NCI-H524 treated with DMSO at 0.1 percent for 48 hours (cell line): Measurements from ENCODE around the gene DDX19B.
"Not testable (repeated sequence)": the region's sequence is repeated elsewhere in the genome, so short reads cannot be mapped to it uniquely, and the experiment has no call there.

Experiments used
- DNase-seq: peaks from one replicate; lab custom pipeline; 2025; lab: John Stamatoyannopoulos, UW

DDX19B gene

DNA sequence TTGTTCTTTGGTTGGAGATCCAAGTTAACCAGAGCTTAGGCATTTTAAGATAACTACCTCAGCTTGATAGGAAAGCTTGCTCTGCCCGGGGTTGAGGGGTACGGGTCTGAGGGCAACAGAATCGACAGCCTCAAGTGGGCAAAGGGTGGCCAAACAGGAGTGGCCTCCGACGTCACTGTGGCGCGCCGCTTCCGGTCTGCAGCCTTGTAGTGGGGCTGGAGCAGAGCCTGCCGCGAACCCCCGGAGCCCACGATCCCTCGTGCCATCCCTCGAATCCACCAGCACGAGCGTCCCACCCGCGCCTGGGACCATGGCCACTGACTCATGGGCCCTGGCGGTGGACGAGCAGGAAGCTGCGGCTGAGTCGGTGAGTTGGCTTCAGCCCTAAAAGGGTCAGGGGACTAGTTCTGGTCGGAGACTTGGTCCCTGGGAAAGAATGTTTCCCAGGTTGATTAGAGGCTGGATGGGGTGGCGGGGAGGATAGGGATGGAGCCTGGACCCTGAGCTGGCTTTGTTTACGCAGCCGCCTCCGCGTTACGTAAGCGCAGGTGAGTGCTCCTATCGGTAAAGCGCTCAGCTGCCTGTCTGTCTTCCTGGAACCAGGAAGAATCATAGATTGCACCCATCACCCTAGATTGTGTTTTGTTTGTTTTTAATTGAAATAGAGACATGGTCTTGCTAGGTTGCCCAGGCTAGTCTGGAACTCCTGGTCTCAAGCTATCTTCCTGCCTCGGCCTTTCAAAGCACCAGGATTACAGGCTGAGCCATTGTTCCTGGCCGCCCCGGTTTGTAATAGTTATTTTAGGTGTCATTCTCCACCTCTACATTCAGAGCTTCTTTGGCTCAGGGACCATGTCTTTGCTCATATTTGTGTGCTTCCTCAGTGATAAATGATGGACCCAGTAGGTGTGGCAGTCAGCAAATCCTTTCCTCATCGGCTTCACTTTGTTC lies at the start of gene DDX19B:
TSS of gene DDX19B (plus strand) at position 199 of the 951 bp plus-strand sequence. CDS start at position 311, 112 bp downstream.
- DNase-seq, result peak; percentile 23

DNA sequence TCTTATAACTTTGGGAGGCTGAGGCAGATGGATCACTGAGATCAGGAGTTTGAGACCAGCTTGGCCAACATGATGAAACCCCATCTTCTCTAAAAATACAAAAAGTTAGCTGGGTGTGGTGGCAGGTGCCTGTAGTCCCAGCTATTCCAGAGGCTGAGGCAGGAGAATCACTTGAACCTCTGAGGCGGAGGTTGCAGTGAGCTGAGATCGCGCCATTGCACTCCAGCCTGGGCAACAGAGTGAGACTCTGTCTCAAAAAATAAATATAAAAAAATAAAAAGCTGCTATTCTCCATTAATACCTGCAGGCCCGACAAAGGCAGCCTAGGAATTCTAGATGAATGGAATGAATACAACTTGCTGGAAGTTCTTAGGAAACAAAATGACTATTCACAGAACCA lies 49.3 kb upstream of the DDX19B start:
- not testable (repeated sequence) for DNase-seq

DNA sequence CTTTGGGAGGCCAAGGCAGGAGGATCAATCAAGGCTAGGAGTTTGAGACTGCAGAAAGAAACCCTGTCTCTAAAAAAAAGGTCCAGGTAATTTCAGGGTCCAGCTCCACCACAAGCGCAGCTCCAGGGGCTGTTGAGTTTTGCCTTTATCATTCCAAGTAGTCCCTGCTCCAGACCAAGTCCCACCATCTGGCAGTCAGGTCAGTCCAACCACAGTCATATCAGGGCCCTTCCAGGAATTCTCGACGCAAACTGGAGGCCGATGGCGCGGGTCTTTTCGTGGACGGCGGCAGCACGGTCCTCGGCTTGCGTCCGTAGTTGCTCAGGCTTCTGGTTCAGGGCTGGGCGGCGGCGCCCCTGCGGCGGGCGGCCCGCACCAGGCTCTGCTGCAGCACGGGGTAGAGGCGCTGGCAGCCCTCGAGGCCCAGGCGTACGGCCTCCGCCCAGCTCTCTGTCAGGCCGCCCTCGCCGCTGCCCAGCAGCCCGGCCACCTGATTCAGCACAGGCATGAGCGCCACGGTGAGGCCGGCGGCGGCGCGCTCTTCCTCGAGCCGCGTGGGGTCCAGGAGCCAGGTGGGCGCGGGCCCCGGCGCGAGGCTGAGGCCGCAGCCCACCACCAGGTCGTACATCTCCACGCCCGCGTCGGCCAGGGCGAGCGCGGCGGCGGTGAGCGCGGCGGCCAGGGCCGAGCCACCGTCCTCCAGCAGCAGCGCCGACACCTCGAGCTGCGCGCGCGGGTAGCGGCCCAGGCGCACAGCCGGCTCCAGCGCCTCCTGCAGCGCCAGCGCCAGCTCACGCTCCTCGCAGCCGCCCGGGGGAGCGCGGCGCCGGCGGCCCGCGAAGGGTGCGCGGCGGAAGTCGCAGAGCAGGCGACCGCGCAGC lies 48.0 kb upstream of the DDX19B start:
- DNase-seq, result no peak

DNA sequence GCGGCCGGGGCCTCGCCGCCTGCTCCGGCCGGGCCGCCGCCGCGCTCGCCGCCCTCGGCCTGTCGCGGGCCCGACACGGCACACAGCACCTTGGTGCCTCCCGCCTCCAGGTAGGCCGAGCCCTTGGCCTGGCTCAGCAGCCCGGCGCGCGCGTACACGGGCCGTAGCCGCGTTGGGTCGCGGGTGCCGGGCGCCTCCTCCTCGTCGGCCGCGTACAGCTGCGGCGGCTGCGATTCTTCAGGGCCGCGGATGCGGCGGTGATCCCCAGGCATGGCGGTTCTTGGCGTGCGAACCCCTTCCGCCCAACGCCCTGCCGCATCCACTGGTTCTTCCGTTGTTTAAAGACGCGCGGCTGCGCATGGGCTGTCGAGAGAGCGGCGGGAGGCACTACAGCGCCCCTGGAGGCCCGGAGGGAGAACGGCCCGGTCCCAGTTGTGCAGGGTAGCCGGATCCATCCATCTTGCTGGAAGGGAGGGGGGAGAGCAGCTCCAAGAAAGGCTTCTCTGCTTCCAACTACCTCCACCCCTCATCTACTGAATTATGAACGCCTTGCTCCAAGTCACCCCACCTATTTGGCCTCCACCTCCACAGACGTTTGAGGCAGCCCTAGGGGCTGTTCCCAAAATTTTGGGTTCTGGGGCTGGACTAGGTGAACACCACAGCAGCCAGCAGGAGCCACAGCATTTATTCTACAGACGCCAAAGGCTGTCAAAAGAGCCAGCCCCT lies 47.2 kb upstream of the DDX19B start, which contains the start of gene EXOSC6:
TSS of gene EXOSC6 (minus strand) at position 312 of the 726 bp plus-strand sequence. CDS start at position 272, 40 bp downstream.
- peak; percentile 67 for DNase-seq

DNA sequence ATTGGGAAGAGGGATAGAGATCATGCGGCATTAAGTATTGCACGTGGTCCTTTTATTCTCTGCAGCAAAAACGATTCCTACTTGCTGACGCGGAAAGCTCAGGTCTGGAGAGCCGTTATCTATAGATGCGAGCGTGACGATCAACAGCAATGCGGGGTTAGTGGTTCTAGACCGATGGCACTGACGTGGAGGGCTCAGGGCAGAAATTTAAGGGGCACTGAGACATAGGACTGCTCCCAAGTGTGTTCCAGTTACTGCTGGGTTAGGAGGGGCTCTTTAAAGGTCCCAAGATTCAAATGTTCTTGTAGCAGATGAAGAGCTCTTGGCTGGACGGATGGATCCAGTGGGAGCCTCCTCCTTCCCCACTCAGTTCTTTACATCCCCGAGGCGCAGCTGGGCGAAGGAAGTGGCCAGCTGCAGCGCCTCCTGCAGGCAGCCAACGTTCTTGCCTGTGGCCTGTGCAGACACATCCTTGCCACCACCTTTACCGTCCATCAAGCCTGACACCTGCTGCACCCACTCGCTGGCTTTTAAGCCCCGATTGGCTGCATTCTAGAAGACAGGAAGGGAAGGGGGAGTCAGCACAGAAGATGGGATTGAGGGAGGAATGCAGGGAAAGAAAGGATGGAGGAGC lies 46.5 kb upstream of the DDX19B start:
- no peak for DNase-seq

DNA sequence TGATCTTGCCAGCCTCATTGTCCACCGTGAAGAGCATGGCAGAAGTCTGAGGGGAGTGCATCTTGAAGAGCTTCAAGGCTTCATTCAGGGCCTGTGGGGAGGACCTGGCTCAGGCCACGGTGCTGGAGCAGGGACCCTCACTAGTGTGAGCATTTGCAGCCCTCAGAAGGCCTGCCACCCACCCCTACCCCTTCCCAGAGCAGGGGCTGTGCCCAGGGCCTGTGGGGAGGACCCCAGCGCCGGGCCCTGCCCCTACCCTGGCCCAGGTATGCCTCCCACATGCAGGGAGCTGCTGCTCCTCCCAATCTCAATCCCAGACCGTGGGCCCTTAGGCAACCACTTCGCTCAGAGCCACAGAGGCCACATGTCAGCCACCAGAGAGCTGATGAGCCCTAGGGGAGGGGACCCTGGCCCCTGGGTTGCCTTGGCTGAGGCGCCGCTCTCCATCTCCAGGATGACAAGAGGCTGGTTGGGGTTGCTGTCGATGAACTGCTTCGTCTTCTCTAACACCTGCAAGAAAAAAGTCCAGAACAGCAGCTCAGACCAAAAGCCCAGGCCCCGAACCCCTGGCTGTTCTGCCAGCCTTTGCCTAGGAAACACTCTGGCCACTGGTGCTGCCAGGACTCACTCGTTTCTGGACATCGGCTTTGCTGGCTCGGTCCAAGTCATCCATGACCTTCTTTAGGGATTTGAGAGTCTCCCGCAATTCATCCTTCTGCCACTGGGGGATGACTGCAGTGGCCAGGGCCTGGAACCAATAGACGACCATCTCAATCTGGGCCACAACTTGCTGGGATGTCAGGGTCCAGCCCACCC lies 45.5 kb upstream of the DDX19B start:
- DNase-seq, result no peak

DNA sequence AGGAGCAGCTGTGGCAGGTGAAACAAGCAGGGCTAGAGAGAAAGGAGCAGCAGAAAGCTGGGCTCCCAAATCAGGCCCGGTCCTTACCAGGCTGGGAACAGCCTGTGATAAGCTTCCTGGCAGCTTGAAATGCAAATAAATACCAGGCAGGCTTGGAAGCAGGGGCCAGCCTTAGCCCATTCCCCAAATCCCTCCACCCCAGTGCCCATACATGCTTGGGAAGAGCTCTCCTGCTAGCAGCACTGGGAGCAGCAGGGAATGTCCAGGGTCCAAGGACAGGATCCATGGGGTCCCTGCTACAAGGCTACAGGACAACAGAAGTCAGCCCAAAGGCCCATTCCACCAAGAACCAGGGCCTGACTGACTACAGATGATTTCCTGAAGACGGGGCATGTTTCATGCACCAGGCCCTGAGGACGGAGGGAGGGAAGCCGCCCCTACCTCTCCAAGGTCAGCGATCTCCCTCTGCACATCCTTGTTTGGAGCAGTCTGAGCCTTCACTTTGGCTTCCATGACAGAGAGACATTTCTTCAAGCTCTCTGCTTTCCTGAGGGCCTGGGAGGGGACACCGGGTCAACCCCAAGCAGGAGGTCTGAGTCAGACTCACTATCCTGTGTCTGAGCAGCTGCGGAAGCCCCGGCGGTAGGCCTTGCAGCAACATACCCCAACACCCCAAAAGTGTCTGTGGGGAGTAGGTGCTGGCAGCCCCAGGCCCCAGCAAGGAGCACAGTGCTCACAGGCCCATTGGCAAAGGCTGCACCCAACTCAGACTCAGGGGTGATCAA lies 44.6 kb upstream of the DDX19B start:
- no peak for DNase-seq

DNA sequence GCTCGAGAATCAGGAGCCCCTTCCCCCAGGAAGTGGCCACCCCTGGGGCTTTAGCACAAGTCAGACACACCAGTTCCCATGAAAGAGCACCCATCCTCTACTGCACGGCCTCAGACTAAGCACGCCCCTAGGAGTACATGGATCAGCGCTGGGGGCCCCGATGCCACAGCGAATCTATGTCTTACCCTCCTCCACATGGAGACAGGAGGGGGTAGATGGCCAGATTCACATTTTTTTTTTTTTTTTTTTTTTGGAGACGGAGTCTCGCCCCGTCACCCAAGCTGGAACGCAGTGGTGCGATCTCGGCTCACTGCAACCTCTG lies 44.1 kb upstream of the DDX19B start:
- DNase-seq, result no peak

DNA sequence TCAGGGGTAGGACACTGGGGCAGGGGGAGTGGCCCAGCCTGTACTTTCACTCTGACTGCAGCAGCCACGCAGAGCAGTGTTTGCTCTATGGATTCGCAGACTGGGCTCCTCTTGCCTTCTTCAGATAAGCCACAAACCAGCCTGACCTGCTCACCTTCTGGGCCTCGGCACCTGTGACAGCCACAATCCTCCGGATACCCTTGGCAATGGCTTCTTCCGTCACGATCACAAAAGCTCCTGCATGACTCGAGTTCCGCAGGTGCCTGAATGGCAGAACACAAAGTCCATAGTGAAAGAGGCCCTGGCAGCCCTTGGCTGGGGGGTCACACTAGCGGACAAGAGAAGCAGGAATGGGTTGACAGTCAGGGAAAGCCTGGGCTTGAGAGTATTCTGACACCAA lies 43.4 kb upstream of the DDX19B start:
- no peak for DNase-seq

DNA sequence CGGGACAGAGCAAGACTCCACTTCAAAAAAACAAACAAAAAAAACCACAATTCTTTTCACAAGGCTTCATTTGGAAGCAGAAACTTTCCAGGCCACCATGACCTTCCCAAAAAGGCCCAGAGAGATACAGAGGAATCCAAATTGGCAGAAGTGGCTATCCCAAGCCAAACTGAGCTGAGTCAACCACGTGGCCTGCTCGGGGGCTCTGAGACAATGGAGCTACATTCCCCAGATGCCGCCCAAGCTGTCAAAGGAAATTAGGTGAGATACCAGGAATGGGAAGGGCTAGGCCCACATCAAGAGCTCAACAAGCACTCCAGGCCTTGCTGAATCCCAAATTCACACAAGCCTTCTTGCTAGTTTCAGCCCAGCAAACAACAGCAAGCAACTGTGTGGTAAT lies 41.6 kb upstream of the DDX19B start:
- DNase-seq, result no peak

DNA sequence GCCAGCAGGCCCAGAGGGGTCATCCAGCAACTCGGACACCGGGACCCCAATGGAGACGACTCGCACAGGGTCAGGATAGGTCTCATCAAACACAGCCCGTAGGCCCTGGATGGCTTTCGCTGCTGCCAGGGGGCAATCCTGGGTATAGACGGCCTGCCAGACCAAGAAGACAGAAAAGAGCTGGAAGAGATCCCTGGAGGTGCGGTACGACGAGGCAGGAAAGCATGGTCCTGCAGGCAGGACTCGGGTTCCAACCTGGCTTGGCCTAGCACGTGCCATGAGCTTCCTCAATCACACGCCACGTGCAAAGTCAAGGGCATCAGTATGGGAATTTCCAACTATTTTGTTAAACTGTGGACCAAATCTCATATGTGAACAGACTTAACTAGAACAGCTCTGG lies 40.9 kb upstream of the DDX19B start:
- DNase-seq, result no peak

DNA sequence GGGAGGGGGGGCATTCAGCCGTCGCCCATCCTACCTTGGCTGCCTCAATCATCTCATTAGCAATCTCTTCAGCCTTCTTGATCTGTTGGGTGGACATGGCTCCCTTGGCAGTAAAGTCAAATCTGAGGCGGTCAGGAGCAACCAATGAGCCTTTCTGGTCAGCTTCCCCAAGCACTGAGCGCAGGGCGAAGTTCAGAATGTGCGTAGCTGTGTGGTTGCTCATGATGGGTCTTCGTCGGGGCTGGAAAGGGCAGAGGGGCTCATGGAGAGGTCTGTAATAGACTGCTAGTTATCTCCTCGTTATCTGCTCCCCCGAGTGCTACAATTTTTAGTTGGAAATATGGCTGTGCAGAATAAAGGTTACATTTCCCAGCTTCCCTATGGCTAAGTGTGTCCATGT lies 40.0 kb upstream of the DDX19B start:
- no peak for DNase-seq

DNA sequence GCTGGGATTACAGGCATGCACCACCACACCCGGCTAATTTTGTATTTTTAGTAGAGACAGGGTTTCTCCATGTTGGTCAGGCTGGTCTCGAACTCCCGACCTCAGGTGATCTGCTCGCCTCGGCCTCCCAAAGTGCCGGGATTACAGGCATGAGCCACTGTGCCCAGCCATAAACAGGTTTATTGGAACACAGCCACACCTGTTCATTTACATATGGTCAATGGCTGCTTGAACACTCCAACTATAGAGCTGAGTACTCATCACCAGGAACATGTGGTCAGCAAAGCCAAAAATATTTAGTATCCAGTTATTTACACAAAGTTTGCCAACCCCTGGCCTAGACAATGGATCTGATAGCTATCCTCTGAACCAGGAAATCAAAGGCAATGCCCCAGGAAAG lies 39.1 kb upstream of the DDX19B start:
- not testable (repeated sequence) for DNase-seq

DNA sequence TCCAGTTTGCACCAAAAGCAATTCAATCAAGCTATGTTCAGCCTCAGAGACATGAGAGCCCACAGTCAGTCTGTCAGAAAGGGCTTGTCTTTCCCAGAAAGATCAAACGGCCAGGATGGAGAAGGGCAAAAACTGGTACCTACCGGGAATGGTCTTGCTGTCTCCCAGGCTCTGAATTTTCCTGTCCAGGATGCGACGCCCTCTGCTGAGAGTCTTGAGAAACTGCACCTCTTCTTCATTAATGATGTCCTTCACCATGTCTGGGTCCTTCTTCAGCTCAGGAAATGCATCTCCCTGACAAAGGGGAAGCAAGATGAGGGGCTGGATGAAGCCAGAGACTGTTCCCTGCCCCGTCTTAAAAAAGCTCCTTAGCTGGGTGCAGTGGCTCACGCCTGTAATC lies 31.5 kb upstream of the DDX19B start:
- no peak for DNase-seq

DNA sequence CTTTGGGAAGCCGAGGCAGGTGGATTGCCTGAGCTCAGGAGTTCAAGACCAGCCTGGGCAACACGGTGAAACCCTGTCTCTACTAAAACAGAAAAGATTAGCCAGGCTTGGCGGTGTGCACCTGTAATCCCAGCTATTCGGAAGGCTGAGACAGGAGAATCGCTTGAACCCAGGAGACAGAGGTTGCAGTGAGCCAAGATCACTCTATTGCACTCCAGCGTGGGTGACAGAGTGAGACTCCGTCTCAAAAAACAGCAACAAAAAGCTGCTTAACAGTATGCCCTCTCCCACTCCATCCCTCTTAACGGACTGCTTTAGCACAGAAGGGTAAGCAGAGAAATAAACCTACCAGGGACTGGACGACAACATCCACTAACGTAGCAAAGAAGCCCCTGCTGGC lies 31.1 kb upstream of the DDX19B start:
- not testable (repeated sequence) for DNase-seq

DNA sequence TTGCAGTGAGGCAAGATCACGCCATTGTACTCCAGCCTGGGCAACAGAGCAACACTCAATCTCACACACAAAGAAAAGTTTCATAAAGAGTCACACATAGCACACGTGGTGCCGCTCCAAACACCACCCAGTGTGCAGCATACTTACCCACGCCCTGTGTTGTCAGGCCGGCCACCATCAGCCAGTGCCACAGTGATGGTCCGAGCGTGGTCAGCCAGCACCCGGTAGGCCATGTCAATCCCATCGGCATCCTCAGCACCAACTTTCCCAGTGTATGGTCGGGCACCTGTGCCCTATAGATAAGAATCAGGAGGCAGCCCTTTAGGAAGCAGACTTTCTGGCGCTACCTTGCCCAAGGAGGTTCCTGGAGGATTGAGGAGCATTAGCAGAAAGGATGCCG lies 29.5 kb upstream of the DDX19B start:
- no peak for DNase-seq

DNA sequence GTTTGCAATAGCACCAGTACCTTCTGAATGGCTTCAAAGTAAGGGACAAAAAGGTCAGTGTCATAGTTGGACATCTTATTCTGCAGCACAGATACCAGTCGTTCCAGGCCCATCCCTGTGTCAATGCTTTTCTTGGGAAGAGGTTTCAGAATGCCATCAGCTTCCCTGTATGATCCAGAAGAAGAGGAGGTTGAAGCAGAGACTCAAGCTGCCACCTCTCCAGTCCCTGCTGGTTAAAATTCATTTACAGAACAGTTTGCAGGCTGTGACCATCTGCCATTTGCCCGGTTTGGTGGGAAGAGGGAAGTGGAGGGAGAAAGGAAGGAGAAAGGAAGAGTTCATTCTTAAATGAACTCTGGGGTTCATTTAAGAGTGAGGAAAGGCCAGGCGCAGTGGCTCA lies 28.8 kb upstream of the DDX19B start:
- DNase-seq, result no peak

DNA sequence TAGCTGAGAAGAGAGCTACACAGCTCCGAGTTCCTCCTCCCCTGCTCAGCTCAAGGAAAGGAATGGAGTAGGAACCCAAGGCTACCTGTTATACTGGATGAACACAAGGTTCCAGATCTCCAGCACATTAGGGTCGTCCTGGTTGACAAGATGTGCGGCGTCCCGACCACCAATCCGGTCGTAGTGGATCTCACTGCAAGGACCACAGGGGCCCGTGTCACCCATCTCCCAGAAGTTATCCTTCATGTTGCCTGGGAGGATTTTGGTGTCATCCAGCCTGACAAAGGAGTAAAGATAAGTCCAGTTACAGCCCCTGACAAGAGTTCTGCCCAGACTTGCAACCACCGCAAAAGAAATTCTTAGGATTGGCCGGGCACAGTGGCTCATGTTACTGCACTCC lies 27.3 kb upstream of the DDX19B start:
- DNase-seq, result no peak

DNA sequence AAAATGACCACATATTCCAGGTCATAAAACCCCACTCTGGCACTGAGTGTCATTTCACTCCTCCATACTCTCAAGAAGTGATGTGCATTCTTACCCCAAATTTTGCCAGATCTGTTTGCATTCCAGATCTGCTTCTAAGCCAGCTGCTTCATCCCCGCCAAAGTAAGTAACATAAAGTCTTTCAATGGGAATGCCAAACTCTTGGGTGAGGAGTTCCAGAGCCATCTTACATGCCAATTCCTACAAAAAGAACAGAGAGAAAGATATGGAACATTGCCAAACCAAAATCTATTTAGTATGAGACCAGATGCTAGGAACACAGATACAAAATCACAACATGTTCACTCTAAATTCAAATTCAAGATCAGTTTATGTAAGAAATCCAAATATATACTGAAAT lies 22.6 kb upstream of the DDX19B start:
- no peak for DNase-seq
